ENCODE data around the gene VASH1. TPM values are rescaled to one million over a fixed set of nuclear protein-coding genes. Genes with fewer than 3 reads are reported as not detected.

Gene VASH1
- total and polyA plus RNA-seq, 2 donors (not counting 1 experiment from before 2014, with no cell fraction given), result 2.5 to 4.5 TPM

DNA sequence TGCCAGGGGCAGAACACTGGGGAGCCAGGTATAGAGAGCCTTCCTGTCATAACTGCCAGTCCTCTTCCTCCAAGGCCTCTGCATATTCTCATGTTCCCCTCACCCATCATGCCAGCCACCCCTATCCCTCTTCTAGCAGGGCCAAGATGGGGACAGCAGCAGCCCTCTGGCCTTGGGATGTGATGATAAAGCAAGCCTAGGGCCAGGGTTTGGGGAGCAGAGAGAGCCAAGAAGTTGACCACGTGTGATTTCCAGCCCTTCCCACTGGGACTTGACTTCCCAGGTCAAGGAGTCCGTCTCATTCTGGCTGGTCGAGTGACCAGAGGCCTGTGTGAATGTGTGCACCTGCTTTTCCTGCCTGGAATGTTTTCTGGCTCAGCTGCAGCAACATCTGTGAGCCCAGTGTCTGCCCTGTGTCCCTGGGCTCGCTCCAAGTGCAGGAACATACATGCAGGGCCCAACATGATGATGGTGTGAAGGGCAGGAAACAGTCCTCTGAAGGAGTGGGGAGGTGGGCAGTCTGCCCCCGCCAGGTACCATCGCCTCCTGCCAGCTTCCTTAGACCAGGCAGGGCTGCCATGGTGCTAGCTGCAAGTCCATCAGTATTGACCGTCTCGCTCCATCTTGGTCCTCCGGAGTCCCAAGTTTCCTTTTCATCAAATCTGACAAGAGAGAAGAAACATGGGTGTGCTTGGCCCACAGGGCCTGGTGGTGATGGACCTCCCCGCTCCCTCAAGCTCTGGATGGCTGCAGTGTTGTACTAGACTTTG is 21.0 kb downstream of the VASH1 start:
- no peak overlapping the region for H3K4me2 ChIP-seq (ENCODE audit: extremely low read depth, insufficient read depth, low read length)
- H3K4me3 ChIP-seq (replicated peaks in 1 of 4; ENCODE audit: control extremely low read depth in 1 of 4, insufficient read depth in 1 of 4, low read depth in 3 of 4, low read length in 4 of 4), result no peak overlapping the region
- H3K9ac ChIP-seq (ENCODE audit: insufficient read depth, low read length), result no peak overlapping the region
- no peaks in the 10 kb centered on the region for H3K79me2 ChIP-seq (ENCODE audit: control insufficient read depth, insufficient read depth, low read length)
- no peaks in the 10 kb centered on the region for H3K9me3 ChIP-seq (ENCODE audit: control insufficient read depth, insufficient read depth, low read depth, low read length)
- H3K27ac ChIP-seq (ENCODE audit: insufficient read depth, low read length), result no peak overlapping the region
- H2AFZ ChIP-seq (ENCODE audit: low read length), result no peak overlapping the region
- TF ChIP-seq, protein P1, sequence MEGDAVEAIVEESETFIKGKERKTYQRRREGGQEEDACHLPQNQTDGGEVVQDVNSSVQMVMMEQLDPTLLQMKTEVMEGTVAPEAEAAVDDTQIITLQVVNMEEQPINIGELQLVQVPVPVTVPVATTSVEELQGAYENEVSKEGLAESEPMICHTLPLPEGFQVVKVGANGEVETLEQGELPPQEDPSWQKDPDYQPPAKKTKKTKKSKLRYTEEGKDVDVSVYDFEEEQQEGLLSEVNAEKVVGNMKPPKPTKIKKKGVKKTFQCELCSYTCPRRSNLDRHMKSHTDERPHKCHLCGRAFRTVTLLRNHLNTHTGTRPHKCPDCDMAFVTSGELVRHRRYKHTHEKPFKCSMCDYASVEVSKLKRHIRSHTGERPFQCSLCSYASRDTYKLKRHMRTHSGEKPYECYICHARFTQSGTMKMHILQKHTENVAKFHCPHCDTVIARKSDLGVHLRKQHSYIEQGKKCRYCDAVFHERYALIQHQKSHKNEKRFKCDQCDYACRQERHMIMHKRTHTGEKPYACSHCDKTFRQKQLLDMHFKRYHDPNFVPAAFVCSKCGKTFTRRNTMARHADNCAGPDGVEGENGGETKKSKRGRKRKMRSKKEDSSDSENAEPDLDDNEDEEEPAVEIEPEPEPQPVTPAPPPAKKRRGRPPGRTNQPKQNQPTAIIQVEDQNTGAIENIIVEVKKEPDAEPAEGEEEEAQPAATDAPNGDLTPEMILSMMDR (conservative IDR thresholded peaks at IDR 0.05 in 1 of 2, IDR thresholded peaks at IDR 0.05 in 1 of 2; ENCODE audit: low read depth in 1 of 2, low read length in 2 of 2), result no peak
- no peak for TF ChIP-seq EZH2 (IDR thresholded peaks at IDR 0.05; ENCODE audit: low read length, missing control alignments)
- DNase-seq (ENCODE audit: low read depth in 2 of 2), result no peak
- H3K36me3 ChIP-seq (ENCODE audit: control insufficient read depth, insufficient read depth, low read length), result no peaks in the 10 kb centered on the region
- H3K4me1 ChIP-seq (ENCODE audit: control insufficient read depth, extremely low read depth, insufficient read depth, low read length), result peaks cover 6% of the 10 kb centered on the region
- H4K20me1 ChIP-seq (ENCODE audit: control insufficient read depth, extremely low read depth, insufficient read depth, low read length), result no peaks in the 10 kb centered on the region
- no peaks in the 10 kb centered on the region for H3K27me3 ChIP-seq (ENCODE audit: control insufficient read depth, insufficient read depth, low read length)

DNA sequence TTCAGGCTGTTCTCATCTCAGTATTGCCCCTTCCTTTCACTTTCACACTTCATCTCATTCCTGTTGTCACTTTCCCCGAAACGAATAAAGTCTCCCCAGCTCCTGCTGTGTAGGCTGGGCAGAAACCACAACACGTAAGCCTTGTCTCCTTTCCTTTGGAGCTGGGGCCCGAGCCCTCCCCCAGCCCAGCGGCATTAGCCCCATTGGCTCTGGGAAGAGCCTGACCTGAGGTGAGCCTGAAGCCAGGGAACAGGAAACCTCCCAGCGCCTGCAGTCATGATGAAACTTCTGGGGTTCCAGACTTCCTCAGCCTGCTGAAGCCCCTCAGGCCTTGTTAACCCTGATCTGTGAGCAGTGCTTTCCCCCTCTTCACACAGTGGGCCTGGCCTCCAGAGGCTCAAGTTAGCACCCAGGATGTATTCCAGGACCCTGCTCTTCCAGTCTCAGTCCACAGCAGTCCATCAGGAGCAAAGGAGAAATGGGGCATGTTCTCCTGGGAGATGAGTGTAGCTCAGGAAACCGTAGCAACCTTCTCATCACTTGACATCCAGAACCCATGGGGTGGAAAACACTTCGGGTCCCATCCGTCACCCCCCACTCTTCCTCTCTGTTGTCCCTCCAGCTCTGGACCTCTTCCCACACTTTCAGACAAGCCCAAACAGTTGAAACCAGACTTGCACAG is 21.8 kb downstream of the VASH1 start:
- Histone ChIP-seq H3K36me3 (ENCODE audit: control insufficient read depth, insufficient read depth, low read length) (no peaks in the 10 kb centered on the region), H3K9ac (ENCODE audit: insufficient read depth, low read length) (no peak overlapping the region), H3K79me2 (ENCODE audit: control insufficient read depth, insufficient read depth, low read length) (no peaks in the 10 kb centered on the region), H2AFZ (ENCODE audit: low read length) (no peak overlapping the region), H3K4me3 (replicated peaks in 1 of 4; ENCODE audit: control extremely low read depth in 1 of 4, insufficient read depth in 1 of 4, low read depth in 3 of 4, low read length in 4 of 4) (no peak overlapping the region), H3K9me3 (ENCODE audit: control insufficient read depth, insufficient read depth, low read depth, low read length) (no peaks in the 10 kb centered on the region), H3K27me3 (ENCODE audit: control insufficient read depth, insufficient read depth, low read length) (no peaks in the 10 kb centered on the region), H4K20me1 (ENCODE audit: control insufficient read depth, extremely low read depth, insufficient read depth, low read length) (no peaks in the 10 kb centered on the region), H3K27ac (ENCODE audit: insufficient read depth, low read length) (no peak overlapping the region), H3K4me2 (ENCODE audit: extremely low read depth, insufficient read depth, low read length) (no peak overlapping the region), H3K4me1 (ENCODE audit: control insufficient read depth, extremely low read depth, insufficient read depth, low read length) (peaks cover 6% of the 10 kb centered on the region)
- no peak for DNase-seq (ENCODE audit: low read depth in 2 of 2)
- TF ChIP-seq, protein P1 (conservative IDR thresholded peaks at IDR 0.05 in 1 of 2, IDR thresholded peaks at IDR 0.05 in 1 of 2; ENCODE audit: low read depth in 1 of 2, low read length in 2 of 2), result no peak
- no peak for TF ChIP-seq EZH2 (IDR thresholded peaks at IDR 0.05; ENCODE audit: low read length, missing control alignments)

DNA sequence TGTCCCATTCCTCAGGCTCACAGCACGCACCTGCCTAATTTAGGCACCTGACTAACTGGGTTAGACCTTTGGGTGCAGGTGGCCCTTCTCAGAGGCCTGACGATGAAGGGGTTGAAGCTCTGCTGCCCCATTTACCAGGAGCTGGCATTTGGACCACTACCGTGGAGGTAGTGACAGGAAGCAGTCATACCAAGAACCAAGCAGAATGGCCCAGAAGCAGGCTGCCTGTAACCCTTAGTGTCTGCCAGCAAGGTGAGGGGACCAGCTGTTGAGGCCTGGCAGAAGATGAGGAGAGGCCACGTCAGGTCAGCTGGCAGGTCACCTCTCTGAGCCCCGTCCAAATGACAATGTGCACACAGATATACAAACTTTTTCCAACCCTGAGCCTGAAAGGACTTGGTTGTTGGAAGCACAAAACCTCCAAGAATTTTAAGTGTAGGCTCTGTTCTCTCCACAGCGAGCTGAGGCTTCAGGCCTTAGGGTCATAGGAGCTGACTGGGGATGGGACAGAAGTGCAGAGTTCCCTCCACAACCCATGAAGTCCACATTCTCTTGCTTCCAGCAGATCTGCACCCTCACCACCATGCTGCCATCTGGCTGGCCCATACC is 23.1 kb downstream of the VASH1 start:
- H2AFZ ChIP-seq (ENCODE audit: low read length), result no peak overlapping the region
- H3K9me3 ChIP-seq (ENCODE audit: control insufficient read depth, insufficient read depth, low read depth, low read length), result no peaks in the 10 kb centered on the region
- no peak overlapping the region for H3K9ac ChIP-seq (ENCODE audit: insufficient read depth, low read length)
- H3K27ac ChIP-seq (ENCODE audit: insufficient read depth, low read length), result no peak overlapping the region
- H3K4me2 ChIP-seq (ENCODE audit: extremely low read depth, insufficient read depth, low read length), result no peak overlapping the region
- peaks cover 6% of the 10 kb centered on the region for H3K4me1 ChIP-seq (ENCODE audit: control insufficient read depth, extremely low read depth, insufficient read depth, low read length)
- DNase-seq (ENCODE audit: low read depth in 2 of 2), result no peak
- H3K4me3 ChIP-seq (replicated peaks in 1 of 4; ENCODE audit: control extremely low read depth in 1 of 4, insufficient read depth in 1 of 4, low read depth in 3 of 4, low read length in 4 of 4), result no peak overlapping the region
- TF ChIP-seq, protein P1 (conservative IDR thresholded peaks at IDR 0.05 in 1 of 2, IDR thresholded peaks at IDR 0.05 in 1 of 2; ENCODE audit: low read depth in 1 of 2, low read length in 2 of 2), result no peak
- no peak for TF ChIP-seq EZH2 (IDR thresholded peaks at IDR 0.05; ENCODE audit: low read length, missing control alignments)
- no peaks in the 10 kb centered on the region for H4K20me1 ChIP-seq (ENCODE audit: control insufficient read depth, extremely low read depth, insufficient read depth, low read length)
- H3K79me2 ChIP-seq (ENCODE audit: control insufficient read depth, insufficient read depth, low read length), result no peaks in the 10 kb centered on the region
- H3K27me3 ChIP-seq (ENCODE audit: control insufficient read depth, insufficient read depth, low read length), result no peaks in the 10 kb centered on the region
- no peaks in the 10 kb centered on the region for H3K36me3 ChIP-seq (ENCODE audit: control insufficient read depth, insufficient read depth, low read length)
